HG02943 (cell line): Measurements from ENCODE around the gene RNF115.
"Not testable (repeated sequence)": the region's sequence is repeated elsewhere in the genome, so short reads cannot be mapped to it uniquely, and the experiment has no call there.

ENCODE experiments used
- ATAC-seq: cut with Tn5 transposase; IDR thresholded peaks from one replicate; pipeline ENCODE4 v1.9.1; 2021; ENCODE audit warnings: mild to moderate bottlenecking, low read depth, moderate library complexity; ENCODE audit not compliant: unreplicated experiment

The RNF115 gene

DNA sequence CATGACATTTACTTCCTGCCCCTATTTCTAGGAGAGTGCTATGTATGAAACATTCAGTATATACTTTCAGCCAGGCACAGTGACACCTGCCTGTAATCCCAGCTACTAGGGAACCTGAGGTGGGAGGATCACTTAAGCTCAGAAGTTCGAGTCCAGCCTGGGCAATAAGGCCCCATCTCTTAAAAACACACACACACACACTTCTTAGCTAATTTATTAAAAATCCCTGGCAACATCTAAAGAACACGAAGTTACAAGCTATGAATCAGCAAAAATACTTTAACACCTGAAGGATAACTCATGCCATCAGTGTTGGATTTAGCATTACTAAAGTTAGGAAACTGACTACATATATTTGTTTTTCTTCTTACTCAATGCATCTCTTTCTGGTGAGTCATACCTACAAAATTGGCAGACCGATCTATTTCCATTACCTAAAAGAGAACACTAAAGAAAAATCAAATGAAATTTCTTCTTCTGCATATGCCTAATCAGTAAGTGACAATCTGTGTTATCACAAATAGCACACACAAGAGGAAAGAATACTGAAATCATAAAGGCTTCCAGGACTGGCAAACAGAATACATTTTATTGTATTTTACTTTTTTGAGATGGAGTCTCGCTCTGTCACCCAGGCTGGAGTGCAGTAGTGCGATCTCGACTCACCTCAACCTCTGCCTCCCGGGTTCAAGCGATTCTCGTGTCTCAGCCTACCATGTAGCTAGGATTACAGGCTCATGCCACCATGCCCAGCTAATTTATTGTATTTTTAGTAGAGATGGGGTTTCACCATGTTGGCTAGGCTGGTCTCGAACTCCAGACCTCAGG, 41.4 kb downstream of the RNF115 start:
- ATAC-seq, result no peak

GRCh38 chr1:145778146-145778540, 45.8 kb downstream of the RNF115 start:
- no peak for ATAC-seq

DNA sequence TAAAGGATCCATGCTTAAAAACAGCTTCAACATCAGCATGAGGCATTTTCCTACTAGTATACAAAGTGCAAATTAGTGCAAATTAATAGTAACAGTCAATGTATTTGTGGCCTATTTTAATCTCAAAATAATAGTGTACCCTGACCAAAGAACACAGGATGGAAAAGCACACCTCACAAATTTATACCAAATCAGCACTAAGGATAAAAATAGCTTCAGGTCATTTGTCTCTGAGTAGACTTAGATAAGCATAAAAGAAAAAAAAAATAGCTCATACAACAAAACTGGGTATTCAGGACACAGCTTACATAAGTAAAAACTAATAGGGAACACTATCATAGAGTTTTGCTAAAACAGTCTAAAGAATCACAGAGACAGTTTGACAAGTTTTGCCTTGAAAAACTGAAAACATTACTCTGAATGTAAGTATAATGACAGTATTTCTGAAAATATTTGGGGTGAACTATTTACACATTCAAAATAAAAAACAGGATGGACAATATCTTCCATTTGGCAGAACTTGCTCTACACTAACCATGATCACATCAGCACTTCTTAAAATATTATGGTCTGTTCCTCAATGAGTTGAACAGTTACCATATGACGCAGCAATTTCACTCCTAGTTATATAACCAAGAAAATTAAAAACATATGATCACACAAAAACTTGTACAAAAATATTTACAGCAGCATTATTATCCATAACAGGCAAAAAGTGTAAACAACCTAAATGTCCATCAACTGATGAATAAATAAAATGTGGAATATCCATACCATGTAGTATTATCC, 46.3 kb downstream of the RNF115 start:
- ATAC-seq, result no peak

DNA sequence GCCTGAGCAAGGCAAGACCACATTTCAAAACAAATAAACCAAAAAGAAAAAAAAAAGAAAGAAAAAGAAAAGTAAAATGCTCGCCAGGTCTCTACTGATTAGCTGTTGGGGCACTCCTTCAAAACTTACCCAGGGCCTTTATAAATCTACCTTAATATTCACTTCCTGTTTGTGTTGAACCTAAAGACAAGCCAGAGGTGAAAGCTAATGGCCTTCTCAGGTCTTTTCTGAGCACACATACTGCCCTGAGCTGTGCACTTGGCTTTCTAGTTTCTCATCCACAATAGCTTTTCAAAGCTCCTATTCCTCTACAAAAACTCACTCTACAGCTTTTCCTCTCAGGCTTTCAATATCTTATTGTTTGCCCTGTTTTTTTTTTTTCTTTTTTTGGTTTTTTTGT, 50.5 kb downstream of the RNF115 start:
- ATAC-seq, result no peak

DNA sequence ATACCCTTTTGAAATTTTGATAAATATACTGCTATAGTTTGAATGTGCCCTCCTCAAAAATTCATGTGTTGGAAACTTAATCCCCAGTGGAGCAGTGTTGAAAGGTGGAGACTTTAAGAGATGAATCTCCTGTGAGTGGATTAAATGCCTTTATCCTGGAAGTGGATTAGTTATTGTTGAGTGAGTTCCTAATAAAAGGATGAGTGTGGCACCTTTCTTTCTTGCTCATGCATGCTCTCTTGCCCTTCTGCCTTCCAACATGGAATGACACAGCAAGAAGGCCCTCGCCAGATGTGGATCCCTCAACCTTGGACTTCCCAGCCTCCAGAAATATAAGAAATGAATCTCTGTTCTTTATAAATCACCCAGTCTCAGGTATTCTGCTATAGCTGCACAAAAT, 52.8 kb downstream of the RNF115 start:
- ATAC-seq, result no peak

DNA sequence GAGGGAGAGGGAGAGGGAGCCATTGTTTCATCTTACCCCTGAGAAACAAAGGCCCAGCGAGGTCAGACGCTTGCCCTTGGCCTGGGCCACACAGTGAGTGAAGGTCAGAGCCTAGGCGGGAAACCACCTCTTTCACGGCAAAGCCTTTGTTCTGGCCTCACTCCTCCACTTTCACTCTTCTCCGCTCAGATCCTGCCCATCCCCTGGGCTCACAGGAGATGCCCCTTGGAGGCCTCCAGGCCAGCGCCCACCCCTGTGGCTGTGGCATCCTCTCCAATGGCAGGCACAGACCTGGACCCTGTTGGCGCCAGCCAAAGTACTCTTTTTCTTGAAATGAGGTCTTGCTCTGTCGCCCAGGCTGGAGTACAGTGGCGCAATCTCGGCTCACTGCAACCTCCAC, 55.9 kb downstream of the RNF115 start:
- not testable (repeated sequence) for ATAC-seq

DNA sequence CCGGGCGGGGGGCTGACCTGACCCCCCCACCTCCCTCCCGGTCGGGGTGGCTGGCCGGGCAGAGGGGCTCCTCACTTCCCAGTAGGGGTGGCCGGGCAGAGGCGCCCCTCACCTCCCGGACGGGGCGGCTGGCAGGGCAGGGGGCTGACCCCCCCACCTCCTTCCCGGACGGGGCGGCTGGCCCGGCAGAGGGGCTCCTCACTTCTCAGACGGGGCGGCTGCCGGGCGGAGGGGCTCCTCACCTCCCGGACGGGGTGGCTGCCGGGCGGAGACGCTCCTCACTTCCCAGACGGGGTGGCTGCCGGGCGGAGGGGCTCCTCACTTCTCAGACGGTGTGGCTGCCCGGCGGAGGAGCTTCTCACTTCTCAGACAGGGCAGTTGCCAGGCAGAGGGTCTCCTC, 57.0 kb downstream of the RNF115 start:
- not testable (repeated sequence) for ATAC-seq

DNA sequence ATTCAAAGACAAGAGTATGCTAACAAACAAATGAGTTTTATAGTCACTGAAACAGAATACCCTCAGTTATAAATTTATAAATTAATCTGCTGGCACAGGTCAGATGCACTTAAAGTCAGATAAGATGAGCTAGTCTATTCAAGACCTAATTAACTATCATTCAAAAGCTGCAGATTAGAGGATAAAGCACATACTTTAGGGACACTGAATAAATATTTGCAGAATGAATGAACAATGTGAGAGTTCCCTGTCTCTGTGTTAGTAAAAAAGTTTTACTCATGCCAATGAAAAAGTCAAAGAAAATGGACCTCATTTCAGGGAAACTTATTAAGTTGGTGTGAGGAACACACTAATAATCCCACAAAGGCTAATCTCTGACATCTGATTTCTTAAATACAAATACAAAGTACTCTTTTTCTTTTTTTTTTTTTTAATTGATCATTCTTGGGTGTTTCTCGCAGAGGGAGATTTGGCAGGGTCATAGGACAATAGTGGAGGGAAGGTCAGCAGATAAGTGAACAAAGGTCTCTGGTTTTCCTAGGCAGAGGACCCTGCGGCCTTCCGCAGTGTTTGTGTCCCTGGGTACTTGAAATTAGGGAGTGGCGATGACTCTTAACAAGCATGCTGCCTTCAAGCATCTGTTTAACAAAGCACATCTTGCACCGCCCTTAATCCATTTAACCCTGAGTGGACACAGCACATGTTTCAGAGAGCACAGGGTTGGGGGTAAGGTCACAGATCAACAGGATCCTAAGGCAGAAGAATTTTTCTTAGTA, 58.1 kb downstream of the RNF115 start:
- ATAC-seq, result not testable (repeated sequence)

DNA sequence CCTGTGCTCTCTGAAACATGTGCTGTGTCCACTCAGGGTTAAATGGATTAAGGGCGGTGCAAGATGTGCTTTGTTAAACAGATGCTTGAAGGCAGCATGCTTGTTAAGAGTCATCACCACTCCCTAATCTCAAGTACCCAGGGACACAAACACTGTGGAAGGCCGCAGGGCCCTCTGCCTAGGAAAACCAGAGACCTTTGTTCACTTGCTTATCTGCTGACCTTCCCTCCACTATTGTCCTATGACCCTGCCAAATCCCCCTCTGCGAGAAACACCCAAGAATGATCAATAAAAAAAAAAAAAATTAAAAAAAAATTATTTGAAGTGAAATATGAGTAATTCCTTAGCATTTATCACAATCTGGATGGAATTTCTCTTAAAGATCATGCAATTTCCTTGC, 58.8 kb downstream of the RNF115 start:
- not testable (repeated sequence) for ATAC-seq

GRCh38 chr1:145764231-145764940, 59.5 kb downstream of the RNF115 start:
- ATAC-seq, result not testable (repeated sequence)

DNA sequence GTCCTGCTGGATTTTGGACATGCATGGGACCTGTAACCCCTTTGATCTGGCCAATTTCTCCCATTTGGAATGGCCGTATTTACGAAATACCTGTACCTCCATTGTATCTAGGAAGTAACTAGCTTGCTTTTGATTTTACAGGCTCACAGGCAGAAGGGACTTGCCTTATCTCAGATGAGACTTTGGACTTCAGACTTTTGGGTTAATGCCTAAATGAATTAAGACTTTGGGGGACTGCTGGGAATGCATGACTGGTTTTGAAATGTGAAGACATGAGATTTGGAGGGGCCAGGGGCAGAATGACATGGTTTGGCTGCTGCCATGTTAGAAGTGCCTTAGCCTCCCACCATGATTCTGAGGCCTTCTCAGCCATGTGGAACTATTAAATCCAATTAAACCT, 61.9 kb downstream of the RNF115 start:
- ATAC-seq, result not testable (repeated sequence)

GRCh38 chr1:145761498-145761897, 62.4 kb downstream of the RNF115 start:
- not testable (repeated sequence) for ATAC-seq

GRCh38 chr1:145760395-145760949, 63.4 kb downstream of the RNF115 start:
- not testable (repeated sequence) for ATAC-seq

- ATAC-seq, result no peak
Measured at GRCh38 chr1:145759721-145760120, 64.2 kb downstream of the RNF115 start.

GRCh38 chr1:145758575-145758974, 65.3 kb downstream of the RNF115 start:
- no peak for ATAC-seq

DNA sequence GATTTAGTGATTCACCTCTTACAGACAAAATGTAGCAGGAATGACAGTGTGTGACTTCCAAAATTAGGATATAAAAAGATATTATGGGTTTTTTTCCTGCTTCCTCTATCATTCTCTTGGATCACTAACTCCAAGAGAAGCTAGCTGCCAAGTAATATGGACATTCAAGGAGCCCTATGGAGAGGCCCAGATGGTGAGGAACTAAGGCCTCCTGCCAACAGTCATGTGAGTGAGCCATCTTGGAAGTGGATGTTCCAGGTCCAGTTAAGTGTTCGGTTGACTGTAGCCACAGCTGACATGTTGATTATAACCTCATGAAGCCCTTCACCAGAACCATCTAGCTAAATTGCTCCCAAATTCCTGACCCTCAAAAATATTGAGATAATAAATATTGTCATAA, 65.8 kb downstream of the RNF115 start:
- no peak for ATAC-seq

DNA sequence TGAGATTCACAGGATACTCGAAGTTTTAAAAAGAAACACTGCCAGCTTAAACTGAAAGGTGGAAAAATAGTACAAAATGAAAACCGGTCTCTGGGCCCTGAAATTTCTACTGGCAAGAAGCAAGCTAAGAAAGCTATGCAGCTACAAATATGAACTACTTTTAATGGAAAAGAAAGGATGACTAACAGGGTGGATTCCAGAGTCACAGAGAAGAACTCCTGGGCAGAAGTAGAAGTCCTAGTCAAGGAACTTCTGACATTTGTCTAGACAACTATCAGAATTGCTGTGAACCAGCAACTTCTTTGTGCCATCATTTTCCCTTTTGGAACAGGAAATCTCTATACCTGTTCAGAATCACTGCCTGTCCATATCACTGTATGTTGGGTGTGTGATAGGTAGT, 66.5 kb downstream of the RNF115 start:
- no peak for ATAC-seq

DNA sequence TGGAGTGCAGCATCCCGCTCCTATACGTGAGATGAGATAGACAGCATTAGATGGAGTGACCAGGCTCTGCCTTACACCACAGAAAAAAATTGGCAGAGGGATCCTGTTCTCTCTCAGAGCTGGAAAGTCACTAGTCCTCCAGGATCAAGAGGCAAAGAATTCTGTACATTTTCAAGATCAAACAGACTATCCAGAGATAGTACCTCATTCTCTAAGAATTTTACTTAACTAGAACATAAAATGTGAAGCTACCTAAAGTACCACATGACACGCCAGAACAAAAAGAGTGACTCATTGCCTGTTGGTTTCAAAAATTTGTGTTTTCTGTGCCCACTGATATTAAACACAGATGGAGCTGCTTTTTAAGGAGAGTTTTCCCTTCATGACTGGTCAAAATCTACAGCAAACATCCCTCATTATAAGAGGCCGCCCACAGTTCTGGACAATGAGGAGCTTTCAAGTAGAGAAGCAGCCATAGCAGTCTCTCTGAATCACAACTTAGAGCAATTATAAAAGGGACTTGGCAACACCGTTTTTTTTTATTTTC, 72.3 kb downstream of the RNF115 start:
- no peak for ATAC-seq

DNA sequence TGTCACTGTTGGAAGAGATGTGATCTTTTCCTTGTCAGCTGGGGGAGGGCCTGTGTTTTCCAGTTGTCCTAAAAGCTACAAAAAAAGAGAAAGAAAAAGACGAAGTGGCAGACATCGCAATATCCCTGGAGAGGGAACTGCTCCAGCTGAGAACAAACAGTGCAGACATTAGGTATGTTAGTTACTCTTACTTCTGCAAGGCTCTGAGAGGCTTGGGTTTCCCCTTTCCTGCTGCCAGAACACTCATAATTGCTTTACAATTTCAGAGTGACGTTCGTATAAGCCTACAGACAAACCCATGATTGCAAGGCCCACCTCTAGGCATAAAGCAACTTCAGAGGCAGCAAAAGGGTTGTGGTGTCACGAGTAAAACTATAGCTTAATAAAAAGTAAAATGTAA, 73.5 kb downstream of the RNF115 start:
- ATAC-seq, result no peak
